ENCODE data around the gene MYO18A.

- TF ChIP-seq, protein P1, sequence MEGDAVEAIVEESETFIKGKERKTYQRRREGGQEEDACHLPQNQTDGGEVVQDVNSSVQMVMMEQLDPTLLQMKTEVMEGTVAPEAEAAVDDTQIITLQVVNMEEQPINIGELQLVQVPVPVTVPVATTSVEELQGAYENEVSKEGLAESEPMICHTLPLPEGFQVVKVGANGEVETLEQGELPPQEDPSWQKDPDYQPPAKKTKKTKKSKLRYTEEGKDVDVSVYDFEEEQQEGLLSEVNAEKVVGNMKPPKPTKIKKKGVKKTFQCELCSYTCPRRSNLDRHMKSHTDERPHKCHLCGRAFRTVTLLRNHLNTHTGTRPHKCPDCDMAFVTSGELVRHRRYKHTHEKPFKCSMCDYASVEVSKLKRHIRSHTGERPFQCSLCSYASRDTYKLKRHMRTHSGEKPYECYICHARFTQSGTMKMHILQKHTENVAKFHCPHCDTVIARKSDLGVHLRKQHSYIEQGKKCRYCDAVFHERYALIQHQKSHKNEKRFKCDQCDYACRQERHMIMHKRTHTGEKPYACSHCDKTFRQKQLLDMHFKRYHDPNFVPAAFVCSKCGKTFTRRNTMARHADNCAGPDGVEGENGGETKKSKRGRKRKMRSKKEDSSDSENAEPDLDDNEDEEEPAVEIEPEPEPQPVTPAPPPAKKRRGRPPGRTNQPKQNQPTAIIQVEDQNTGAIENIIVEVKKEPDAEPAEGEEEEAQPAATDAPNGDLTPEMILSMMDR (IDR thresholded peaks at IDR 0.05): no peak
- TF ChIP-seq POLR2A (IDR thresholded peaks at IDR 0.05; ENCODE audit: low read depth): no peak
- no peak for TF ChIP-seq POLR2AphosphoS5 (IDR thresholded peaks at IDR 0.05)
These were observed 57.1 kb downstream of the MYO18A start for GRCh38 chr17:29123111-29123510.

Data from esophagus muscularis mucosa (tissue), 3 donors.